ENCODE measurements around the gene NDUFAF8.

NDUFAF8 gene

GRCh38 chr17:81200695-81201580, 38.2 kb upstream of the NDUFAF8 start:
- DNase-seq = peak; percentile 16 to 22

GRCh38 chr17:81202318-81202717, 36.8 kb upstream of the NDUFAF8 start:
- DNase-seq = no peak

- DNase-seq = no peak
Observed at GRCh38 chr17:81203136-81203535, 36.0 kb upstream of the NDUFAF8 start.

DNA sequence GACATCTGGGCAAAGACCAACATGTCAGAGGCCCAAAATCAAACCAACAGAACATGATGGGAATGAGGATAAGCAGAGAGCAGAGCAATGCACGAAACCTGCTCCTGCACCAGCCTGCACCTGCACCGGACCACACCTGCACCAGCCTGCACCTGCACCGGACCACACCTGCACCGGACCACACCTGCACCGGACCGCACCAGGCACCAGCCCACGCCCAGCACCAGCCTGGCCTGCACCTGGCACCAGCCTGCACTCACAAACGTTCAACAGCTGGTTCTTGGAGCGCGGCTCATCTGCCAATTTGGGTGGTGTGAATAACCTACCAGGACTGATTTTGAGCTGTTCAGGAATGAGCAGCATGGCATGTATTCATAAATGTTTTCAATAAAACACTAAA, 34.5 kb upstream of the NDUFAF8 start:
- DNase-seq = no peak

DNA sequence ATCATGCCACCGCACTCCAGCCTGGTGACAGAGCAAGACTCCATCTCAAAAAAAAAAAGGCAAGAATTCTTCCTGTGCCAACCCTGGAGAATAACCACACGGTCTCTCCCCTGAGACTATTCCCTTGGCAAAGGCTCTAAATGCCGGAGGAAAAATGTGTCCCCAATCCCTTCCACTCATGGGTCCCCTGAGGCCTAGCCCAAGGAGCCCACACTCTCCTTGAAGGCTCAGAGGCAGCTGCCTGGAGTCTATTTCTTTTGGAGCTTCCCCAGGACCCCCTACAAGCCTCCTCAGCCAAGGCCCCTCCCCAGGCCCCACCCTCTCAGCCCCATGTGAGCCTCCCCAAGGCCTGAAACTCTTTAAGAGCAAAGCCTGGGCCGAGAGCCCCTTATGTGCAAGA, 33.0 kb upstream of the NDUFAF8 start:
- no peak for DNase-seq

DNA sequence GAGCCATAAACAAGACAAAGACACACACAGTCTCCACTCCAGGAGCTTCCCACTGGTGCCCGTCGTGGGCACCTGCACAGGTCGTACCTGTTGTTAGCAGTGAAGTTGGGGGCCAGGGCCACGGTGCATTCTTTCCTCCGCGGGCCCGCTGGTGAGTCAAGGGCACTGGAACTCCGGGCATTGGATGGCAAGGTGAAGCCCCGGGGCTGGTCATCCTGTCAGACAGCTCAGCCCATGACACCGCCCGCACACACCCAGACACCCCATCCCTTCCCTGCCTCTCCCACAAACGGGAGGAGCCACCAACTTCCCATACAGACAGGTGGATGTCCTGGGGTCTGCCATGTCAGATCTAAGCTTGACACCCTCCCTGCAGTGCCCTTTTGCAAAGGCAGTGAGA, 32.5 kb upstream of the NDUFAF8 start:
- no peak for DNase-seq

GRCh38 chr17:81207610-81208581, 31.2 kb upstream of the NDUFAF8 start:
- DNase-seq = peak; percentile 60 to 84

- no peak for DNase-seq
Observed at GRCh38 chr17:81208651-81209050, 30.5 kb upstream of the NDUFAF8 start.

DNA sequence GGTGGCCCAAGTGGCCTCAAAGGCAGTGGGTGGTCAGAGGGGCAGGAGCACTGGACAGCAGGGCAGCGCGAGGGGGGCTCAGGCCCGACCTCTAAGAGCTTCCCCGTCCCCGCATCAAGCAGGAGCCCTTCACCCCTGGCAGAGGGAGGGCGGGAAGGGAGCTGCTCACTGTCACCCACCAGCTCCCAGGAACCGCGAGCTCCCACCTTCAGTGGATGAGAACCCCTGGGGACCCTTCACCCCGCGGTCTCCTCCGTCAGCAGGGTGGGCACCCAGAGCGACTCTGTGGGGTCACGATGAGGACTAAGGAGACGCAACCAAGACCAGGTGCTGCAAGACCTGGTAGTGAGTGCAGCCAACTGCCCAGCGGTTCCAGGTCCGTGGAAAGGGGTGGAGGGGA, 30.0 kb upstream of the NDUFAF8 start:
- no peak for DNase-seq

- no peak for DNase-seq
Observed at GRCh38 chr17:81210466-81210865, 28.7 kb upstream of the NDUFAF8 start.

DNA sequence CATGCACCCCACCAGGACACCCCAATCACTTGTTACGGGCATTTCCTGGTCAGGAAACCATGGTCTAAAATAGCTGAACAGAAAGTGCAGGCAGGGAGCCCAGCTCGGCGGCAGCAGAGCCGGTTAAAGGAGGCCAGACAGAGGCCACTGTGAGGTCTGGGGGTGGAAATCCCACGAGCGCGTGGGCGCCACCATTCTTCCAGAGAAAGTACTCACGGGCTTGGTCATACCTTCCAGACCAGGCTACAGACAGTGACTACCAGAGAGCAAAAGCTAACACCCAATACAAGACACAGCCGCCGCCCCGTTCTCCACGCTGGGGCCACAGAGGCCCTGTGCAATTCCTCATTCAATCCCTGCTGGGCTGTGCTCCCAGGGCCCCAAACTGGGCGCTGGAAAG, 28.2 kb upstream of the NDUFAF8 start:
- no peak for DNase-seq

GRCh38 chr17:81212365-81212764, 26.8 kb upstream of the NDUFAF8 start:
- no peak for DNase-seq

DNA sequence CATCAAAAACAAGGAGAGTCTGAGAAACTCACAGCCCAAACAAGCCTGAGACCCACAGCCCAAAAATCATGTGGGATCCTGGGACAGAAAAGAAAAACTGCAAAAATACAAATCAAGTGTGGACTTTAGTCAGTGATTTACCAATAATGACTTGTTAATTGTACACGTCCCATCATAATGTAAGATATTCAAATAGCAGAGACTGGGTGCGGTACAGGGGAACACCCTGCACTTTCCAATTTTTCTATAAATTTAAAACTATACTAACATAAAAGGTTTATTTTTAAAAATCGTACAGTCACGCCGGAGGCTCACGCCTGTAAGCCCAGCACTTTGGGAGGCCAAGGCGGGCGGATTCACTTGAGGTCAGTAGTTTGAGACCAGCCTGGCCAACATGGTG, 25.1 kb upstream of the NDUFAF8 start:
- DNase-seq = no peak

DNA sequence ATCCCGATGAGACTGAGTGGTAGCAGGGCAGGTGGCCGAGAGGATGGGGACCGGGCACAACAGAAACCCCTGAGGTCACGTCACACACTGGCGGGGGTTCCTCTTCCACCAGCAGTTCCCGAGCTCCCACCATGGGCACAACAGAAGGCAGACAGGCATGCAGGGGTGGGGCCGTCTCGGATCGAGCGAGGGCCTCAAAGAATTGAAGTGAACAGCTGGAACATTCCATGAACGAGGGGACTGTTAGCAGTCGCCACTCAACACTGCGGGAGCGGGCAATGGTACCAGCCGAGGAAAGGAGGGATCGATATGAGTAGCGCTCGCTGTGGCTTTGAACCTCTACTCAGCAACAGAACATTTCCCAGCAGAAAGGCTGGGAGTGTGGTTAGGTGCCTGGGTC, 21.6 kb upstream of the NDUFAF8 start:
- DNase-seq = no peak

DNA sequence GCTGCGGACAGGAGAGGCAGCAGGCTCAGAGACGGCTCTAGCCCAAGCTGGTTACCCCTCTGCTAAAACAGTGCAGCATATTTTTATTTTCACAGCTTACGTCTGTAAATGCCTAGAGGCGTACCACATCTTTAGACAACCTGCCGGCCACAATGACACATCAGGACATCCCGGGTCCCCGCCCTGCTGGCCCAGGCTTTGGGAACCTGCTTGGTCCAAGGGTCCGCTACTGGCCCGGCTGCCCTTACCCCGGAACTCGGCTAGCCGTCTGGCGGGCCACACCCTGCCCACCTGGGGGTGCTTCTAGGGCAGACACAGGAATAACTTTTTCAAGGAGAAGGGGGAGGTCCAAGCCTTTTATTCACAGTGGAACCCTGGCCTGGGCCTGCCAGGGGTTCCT, 20.7 kb upstream of the NDUFAF8 start:
- DNase-seq = no peak

DNA sequence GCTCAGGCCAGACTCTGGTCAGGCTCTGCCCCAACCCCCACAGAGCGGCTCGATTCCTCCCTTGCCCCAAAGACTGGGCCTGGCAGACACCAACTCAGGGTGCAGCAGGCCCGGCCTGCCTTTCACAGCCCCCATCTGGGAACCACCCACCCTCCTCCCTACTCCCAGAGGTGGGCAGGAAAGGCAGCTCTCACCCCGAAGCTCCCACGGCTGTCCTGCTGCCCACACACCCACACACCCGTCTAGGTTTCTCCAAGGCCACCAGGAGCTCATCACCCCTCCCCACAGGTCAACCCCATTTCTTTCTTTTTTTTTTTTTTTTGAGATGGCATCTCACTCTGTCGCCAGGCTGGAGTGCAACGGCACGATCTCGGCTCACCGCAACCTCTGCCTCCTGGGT, 20.1 kb upstream of the NDUFAF8 start:
- no peak for DNase-seq

DNA sequence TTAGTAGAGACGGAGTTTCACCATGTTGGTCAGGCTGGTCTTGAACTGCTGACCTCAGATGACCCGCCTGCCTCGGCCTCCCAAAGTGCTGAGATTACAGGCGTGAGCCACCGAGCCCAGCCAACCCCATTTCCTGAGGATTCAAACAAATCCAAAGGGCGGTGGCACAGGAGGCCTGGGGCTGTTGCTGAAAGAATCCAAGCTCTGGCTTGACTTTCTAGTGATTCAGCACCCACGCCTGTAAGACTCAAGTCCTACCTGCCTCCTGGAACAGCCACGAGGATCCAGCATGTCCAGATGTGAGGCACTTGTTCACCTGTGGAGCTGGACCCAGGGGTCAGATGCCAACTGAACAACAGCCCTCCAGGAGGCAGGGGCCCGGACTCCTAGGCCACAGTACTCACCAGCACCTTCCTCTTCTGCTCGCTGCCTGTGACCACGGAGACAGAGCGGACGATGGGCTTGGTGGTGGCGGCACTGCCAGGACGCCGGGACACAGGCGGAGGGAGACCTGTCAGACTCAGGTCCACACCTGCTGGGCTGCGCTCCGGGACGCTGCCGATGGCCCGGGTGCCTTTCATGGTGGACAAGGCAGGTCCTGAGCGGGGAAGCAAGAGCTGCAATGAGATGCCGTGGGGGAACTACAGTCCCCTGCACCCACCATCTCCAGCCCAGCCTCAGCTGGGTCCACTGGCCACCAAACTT, 19.5 kb upstream of the NDUFAF8 start:
- DNase-seq = no peak

GRCh38 chr17:81221371-81221841, 17.7 kb upstream of the NDUFAF8 start:
- DNase-seq = no peak

GRCh38 chr17:81221842-81222619, 17.1 kb upstream of the NDUFAF8 start:
- no peak for DNase-seq

- no peak for DNase-seq
Observed at GRCh38 chr17:81222620-81222905, 16.6 kb upstream of the NDUFAF8 start.

DNA sequence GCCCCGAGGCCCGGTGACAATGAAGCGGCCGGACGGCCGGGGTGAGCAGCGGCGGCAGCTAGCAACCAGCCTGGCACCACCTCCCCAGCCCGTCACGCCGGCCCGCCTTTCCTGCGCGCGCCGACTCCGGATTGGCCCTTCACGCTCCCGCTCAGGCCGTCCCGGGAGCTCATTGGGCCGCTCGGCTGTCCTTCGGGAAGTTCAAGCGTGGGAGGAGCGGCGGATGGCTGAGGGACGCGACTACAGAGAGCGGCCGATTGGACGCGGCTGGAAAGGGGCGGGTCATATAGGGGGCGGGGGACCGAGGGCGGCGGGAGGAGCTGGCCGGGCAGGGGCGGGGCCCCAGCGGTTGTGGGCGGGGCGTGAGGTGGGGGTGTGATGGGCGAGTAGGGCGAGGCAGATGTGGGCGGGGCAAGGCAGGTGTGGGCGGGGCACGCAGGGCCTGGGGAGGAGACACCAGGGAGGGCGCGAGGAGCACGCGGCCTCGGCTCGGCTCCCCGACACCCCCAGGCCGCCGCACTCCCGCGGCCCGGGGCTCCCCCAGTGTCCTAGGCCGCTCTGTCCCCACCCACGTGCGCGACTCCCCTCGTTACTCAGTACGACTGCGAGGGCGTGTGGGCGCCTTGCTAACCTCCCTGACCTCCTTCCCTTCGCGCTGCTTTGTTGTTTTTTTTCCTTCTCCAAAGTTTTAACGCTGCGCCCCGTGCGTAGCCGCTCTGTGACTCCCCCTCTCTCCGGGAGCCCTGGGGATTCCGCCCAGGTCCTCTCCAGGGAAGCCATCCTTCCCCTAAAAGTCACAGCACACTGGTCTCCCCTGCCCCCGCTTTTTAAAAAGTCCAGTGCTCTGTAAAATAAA, 16.0 kb upstream of the NDUFAF8 start, which contains the start of gene CEP131:
TSS of gene CEP131 (minus strand) at position 60 of the 856 bp plus-strand sequence. CDS start 2,909 bp downstream, outside the sequence.
- DNase-seq = peak; percentile 98 to 99

Measured in NCI-H2081 (cell line).